Measurements from ENCODE around the gene FAM107B. TPM values are rescaled to one million over a fixed set of nuclear protein-coding genes. Genes with fewer than 3 reads are reported as not detected.

The FAM107B gene
- polyA plus RNA-seq, 5 donors: 56.0 to 102 (median 87.1) TPM

DNA sequence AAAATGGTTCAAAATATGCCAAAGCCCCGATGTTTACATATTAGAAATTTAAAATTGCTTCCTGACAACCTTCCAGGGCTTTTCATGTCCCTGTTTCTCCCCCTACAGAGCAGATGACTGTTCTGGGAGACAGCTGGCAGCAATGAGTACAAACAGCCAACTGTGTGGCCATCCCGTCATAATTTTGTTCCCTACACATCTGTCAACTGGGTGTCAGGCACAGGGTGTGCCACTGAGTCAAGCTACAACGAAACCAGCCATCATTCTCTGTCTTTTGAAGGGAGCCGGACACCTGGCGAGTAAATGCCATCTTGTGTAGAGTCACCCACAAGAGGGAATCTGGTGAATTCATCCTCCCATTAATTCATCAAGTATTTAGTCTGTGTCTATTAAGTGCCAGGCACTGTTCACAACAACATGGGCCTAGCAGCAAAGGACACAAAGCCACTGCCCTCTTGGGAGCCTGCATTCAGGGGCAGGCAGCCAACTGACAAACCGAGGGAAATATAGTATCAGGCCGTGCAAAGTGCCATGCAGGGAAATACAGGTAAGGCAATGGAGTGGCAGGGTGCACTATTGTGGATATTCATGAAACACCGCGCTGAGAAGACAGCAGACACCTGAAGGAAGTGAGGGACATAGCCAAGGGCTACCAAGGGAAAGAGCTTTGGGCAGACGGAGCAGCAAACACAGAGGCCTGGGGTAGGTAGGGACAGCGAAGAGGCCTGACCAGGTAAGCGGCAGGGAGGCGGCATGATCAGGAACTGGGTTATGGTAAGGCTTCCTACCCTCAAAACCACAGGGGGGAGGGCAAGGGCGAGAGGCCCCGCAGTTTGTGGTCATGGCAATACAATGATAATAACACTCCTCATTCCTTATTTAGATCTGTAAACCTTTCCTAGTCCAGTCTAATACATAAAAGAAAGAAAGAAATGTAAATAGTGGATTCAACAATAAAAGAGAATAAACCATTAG lies 213.6 kb downstream of the FAM107B start:
- DNase-seq: no peak

DNA sequence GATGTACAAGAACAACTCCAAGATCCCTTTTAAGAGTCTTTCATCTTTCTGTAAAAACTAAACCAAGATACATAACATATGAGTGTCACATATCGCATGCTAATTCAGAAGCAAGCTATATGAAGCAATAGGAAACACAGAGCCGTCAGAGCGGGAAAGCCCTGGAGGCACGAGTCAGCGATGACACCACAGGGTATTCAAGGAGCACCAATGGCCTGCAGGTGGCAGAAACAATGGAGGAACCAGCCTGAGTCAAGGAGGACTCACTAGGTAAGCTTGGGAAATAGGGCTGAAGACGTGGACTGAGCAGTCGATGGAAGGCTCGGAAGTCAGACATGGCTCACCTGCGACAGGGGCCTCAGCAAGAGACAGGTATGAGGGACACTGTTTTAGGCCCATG lies 214.4 kb downstream of the FAM107B start:
- no peak for DNase-seq

DNA sequence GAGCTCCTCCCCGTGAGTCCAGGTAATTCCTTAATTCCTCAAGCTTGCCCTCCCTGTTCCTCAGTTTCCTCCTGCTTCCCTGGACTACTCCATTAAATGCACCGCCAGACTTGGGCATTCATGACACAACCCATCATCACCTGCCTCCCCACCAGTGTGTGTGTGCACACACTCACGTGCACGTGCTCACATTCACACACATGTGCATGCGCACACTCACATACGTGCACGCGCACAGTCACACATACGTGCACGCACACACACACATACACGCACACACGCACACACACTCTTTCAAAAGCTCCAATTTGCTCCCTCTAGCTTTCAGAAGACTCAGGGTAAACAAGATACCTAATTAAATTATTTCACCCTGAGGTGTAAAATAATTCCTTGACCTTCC lies 216.7 kb downstream of the FAM107B start:
- DNase-seq: no peak

DNA sequence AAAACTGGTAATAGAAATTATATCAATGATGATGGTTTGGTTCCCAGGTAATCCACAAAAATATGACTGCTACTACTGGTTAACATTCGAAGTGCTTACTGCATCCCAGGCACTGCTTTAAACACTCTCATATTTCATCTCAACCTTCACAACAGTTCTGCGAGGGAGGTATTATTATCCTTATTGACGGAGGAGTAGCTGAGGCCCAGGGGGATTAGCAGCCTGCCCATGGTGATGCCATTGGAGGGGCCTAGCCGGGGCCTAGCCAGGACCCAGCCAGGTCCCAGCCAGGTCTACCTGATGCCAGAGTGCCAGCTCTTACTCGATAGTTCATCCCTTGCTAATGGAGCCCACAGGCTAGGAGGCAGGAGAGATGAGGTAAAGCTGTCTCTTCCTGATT lies 217.1 kb downstream of the FAM107B start:
- DNase-seq: no peak

DNA sequence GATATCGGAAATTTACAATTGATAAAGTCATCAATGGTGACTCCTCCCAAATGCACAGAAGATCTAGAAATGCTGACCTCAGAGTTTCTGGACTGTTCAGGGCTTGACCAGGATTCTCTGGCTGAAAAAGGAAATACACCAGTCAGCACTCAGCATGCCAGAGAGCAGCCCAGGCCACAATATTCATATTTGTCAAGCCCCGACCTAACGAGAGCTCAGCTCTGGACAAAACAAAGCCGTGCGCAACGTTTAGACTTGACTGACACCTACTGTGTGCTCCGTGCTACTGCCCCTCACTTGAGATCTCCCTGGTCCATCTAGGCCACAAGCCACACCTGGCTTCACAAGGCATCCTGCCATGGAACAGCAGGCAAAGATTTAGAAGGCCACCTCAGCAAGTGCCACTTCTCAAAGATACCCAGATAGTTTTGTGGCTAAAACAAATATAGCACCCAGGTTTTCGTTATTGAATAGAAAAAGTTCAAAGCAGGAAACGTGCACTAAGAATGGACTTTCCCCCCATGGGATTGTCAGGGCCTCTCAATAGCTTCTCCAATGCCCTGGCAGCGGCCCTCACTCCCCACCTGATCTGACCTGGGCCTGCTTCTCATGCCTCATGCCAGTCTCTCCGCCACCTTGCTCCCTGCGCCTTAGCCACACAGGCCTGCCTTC lies 218.3 kb downstream of the FAM107B start:
- no peak for DNase-seq

DNA sequence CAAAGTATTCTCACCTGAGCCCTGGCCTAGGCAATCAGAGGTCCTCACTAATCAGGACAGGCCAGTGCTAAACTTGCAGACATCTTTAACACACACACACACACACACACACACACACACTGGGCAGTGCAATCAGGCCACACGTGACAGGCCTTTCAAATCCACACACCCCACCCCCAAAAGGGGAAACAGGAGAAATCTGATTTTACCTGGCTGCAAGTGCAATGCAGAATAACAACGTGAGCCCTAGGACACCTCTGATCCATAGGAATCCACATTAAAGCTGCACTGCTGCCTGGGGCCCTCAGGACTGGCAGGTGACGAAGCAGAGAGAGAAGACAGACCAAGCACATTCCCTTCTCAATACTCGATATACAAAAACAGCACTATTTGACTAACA lies 218.9 kb downstream of the FAM107B start:
- no peak for DNase-seq

DNA sequence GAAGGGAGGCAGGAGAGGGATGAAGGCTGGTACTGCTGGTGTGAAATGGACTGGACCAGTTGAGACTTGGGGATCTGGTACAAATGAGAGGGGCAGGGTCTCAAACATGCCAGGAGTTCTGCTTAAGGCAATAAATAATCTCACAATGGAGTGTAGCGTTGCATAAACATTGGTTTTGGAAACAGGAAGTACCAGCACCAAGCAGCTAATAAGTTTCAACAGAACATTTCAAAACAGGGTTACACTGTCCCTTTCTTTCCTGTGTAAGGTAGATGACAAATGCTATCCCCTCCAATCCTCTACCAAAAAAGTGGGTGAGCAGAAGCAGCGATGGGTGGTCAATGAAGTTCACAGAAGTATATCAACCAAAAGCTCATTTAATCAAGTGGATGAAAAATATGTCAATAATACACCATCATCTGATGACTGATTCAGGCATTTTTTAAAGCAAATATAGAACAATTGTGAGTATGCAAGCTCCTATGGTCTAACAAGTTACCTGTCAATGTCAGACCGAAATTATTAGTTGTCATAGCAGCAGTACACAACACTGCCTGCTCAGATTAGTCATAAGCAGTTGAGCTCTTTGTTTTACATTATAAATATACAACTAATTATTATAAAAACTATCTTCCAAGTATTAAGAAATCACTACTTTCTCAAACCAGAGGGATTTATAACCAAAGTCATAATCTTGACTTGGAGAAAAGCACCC lies 220.0 kb downstream of the FAM107B start:
- DNase-seq: no peak

DNA sequence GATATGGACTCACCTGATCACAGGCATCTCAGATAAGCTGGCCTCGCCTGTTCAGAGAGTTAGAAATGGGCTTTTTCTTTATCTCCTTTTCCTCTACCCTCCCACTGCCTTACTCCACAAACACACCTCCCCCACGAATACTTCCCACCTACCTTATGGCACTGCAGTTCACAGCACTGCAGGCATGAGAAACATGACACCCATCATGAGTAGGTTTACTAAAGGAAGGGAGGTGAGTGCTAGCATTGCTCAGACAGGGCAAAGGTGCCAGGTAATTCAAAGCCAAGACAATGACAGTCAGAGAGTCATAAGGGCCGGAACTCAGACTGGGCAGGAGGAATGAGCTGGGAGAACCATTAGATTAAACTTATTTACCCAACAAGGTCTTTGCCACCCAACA lies 220.6 kb downstream of the FAM107B start:
- no peak for DNase-seq

DNA sequence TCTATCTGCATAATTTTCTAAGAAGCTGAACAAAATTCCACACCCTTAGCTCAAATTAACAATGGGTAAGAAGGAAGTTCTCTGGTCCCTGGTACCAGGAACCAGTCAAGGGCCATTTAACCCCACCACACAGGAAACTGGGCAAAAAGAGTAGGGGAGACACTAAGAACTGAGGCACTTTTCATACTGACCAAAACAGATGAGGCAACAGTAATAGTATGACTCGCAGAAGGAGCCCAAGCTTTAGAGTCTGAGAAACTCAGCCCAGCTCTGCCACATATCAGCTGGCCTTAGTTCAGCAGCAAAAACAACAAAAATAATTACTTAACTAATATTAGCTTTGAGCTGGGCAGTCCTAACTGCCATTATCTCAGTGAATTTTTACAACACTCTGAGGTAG lies 221.2 kb downstream of the FAM107B start:
- DNase-seq: no peak

DNA sequence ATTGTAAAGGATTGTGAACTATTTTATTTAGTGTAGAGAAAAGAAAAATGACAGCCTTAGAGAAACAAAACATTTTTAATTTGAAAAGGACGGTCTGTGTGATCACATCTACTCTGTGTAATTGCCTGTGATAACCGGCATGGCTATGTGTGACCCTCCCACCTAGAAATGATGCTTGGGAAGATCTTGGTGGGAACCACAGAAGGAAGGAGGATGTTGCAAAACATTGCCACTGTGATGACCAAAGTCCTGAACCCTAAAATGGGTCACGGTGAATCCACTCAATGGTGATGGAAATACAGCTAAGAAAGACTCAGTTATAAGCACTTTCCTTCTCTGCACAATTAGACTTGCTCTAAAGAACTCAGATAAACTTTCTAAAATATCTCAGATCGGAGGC lies 222.7 kb downstream of the FAM107B start:
- DNase-seq: no peak

DNA sequence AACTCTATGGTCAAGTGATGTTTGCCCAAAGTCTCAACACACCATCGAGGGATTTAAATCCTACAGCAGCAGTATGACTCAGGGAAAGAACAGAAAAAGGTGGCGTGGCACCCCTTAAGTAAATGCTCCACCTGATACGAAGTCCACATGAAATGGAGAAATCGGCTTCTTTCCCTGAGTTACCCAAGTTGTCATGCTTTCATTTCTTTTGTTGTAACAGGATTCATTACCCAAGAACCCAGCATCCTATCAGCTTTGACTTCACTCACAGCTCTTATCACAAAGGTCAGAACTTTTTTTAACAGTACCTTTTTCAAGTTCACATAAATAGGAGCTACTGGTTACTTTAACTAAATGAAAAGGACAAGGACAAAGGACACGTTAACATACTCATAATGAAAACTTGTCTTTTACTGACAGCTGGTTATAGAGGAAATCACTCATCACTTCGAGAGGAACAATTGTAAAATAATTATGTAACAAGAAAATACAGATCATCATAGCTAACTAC lies 224.2 kb downstream of the FAM107B start:
- no peak for DNase-seq

DNA sequence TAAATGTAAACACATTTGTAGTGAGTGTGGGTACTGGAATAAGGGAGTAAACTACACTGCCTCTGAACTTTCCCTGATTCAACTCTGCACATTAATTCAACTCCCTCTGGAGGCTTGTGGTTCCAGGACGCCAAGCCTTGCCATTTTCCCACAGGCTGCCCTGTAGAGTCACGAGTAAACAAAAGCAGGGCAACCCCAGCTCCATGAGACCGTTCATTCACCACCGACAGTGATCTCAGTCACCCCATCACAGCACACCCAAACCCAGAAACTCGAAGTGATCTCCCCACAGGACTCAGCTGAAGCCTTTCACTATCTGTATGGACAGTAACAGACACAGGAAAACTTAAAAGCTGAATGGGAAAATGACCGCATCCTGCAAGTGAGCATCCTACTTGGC lies 225.2 kb downstream of the FAM107B start:
- no peak for DNase-seq

DNA sequence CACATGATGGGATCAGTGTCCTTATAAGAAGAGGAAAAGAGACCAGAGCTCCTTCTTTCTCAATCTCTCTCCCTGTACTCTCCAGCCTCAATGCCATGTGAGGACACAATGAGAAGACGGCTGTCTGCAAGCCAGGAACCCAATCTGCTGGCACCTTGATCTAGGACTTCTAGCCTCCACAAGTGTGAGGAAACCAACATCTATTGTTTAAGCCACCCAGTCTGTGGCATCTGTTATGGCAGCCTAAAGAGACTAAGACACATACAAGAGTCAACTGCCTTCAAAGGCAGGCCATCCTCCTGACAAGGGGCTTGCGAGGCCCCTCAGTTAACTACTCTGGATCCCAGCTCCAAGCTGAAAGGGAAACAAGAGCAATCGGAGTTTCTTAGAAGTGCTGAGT lies 225.7 kb downstream of the FAM107B start:
- no peak for DNase-seq

DNA sequence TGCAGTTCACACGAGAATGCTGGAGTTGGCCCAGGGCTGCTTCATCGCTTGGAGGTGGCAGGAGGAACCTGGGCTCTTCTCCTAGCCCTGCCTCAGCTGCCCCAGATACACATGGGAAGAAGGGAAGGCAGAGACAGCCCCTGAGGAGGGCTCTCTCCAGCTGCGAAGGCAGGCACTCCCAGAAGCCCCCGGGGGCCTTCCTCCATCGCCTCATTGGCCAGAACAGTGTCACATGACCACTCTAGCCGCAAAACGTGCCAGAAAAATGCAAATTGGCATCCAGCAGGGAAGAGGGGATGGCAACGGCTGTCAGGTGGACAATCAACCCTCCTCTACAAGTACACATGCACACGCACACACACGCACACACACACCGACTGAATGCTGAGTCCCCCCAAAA lies 226.2 kb downstream of the FAM107B start:
- DNase-seq: no peak

DNA sequence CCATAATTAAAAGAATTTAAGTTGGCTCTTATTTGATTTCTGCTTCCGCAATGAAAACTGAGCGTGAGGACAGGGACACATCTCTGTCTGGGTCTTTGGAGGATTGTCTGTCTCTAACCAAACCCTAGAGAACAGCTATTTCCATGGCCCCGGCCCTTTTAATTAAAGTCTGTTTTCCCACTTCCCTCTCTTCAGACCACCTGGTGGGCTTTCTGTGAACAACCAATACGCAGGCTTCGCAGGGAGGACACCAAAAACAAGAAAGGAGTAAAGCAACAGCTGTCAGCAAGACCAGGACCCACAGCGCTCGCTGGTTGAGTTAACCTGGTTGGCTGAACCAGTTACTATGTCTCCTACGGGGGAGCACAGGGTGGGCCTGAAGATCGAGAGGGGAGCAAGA lies 226.9 kb downstream of the FAM107B start:
- no peak for DNase-seq

DNA sequence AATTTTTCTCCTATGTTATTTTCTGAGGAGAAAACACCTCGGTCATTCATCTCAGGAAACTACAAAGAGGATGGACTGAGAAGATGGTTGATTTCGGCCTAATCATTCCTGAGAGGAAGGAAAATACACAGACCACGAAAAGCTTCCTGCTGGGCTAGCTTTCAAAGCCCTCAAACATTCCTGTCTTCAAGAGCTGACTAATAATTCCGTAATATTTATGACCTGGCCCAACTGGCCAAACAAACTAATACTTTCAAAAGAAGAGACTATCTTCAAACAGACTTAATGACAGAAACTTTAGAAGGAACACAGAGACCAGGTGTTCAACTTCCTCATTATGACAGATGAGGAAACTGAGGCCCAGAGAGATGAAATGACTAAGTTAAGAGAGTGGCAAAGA lies 228.9 kb downstream of the FAM107B start:
- no peak for DNase-seq

DNA sequence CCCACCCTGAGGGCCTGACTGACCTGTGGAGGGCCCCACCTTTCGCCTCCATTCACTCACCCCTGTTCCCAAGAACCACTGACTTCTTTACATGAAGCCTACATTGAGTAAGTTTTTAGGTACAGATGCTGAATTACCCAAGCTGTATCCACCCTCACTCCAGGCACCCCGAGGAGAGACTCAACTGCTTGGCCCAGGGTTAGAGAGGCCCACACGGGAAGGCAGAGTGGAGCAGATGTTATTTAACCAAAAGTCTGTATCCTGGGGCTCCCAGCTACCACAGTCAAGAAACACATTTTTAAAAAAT lies 230.8 kb downstream of the FAM107B start:
- DNase-seq: no peak

DNA sequence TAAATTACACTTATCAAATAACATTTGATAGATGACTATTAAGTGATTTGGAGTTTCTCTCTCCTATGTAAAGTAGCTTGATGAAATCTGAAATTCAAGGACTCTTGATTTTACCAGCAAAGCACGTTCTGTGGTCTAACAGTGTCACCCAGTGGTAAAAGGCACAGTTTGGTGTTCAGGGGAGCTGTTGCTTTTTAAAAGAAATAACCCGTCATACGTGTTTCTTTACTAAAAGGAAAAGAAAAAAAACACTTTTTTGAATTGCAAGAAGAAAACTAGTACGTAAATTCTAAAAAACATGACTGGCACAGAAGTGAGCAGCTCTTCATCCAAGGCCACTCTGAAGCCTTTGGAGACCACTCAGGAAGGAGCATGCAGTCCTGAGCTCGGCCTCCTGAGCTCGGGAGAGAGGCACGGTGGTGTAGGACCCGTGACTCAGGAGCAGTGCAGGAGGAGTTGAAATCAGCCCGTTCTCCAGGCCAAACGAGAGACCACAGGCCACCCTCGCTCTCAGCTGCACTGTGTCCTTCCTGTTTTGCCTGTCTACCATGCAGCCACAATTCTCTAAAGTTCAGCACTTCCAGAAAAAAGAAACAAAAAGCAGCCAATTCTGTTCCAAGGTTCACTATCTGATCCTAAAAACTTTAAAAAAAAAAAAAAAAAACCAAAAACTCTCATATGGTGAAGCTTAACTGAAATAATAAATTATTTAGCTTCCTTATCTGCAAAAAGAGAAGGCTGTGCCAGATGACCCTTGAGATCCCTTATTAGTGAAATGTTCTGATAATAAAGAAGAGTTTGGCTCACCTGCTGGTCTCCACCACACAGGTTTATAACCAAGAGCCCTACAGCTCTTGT lies 231.4 kb downstream of the FAM107B start:
- DNase-seq: no peak

DNA sequence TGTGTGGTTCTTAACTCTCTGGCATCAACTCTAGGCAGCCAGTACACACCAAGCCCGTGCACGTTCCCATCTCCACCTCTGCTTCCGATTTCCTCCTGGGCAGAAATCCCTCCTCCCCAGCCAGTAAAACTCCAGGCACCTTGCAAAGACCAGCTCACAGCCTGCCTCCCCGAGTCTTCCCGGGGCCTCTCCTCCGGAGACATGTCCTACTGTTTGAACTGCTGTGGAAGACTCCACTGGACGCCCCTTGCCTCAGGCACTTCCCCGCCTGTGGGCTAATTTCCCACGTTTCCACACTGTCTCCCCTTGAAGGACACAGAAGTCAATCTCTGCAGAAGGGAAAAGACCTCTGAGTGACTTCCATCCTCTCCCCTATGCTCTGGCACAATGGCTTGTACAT lies 233.3 kb downstream of the FAM107B start:
- no peak for DNase-seq

DNA sequence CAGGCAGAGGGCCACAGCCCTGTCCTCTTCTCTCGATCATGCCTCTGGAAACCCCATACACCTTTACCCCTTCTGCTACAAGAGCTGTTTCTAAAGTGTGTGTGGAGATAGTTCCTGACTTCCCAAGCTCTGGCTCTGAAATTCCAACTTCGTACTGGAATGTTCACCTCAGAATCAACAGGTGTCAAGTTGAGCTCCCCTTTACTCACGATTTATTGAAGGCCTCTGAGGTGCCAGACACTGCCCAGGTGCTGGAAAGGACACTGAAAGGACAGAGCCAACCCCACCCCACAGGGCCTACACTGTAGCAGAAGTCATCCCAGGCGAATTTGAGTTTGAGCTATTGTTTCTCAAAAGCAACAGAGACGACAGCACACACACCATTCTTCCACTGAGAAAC lies 234.1 kb downstream of the FAM107B start:
- no peak for DNase-seq

DNA sequence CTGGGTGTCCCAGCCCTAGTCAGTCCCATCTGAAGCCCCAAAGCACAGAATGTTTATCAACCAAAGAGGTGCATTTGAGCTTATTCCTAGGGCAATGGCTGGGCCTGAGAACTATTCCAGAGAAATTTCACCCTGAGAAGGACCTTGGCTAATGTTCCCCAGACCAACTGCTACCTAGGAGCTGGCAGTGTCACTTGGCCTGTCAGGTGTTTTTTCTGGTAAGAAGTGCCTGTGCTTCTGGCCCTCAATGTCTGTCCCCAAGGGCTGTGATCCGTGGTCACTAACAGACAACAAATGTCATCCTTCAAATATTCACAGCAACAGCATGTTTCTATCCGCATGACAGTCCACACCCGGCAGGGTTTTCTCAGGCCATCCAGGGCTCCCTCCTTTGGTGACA lies 234.6 kb downstream of the FAM107B start:
- DNase-seq: no peak

DNA sequence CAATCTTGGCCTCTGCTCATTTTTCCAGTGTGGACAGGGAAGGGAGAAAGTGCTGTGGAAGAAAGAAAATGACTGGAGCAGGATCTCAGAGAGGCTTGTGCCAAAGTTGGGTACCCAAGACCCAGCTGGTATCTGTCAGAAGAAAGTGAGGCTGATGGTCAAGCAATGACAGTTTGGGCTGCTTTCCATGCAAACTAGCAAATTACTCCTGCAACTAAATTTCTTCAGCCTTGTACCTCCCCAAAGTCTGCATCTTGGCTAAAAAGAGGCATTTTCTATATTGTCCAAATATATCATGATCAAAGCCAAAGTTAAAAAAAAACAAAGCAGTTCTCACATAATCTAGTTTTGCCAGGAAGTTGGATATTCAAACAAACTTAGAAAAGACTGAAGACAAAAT lies 235.5 kb downstream of the FAM107B start:
- peak in 1 of 2 donors; percentile 36 for DNase-seq

All from right lung (tissue), 5 donors.